Activated T-cell treated with anti-CD3 and anti-CD28 coated beads, Interleukin-2, amount 50 U/mL, for 1 hour (primary cell): ENCODE data around the gene STAMBPL1.
"Not testable (repeated sequence)": the region's sequence is repeated elsewhere in the genome, so short reads cannot be mapped to it uniquely, and the experiment has no call there.

Experiments
- DNase-seq: peaks from one replicate; pipeline ENCODE4 v3.0.0-alpha.2; 2020

STAMBPL1 gene

DNA sequence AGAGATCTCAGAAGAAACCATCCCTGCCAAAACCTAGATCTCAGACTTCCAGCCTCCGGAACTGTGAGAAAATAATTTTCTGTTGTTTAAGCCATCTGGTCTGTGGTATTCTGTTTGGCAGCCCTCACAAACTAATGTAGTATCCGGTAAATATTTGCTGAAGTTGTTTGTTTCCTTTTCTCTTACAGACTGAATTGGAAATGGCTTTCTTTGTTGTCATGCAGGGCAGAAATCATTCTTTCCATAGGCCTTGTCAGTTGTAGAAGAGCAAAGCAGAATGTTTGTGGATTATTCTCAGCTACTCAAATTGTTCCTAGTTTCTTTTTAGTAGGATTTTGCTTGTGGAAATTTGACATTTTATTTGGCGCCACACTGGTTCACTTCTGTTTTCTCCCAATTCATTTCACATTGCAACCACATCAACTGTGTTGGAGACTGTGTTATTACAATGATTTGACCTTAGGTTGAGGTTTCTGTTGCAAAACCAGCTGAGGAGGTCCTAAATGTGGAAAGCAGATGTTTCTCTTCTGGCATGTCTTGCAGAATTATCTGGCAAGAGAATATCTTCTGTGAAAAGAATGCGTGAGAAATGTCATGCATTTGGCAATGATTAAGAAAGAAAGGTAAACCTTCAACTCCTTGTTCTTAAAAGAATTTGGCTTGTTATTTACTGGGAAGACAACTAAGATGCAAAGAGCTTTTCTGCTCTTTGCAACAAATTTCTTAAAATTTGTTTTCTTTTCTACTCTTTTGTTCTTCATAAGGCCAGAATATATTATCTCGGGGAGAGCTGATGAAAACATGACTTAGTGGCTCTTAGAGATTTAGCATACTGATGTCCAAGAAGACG is 46.7 kb downstream of the STAMBPL1 start:
- DNase-seq, result no peak

DNA sequence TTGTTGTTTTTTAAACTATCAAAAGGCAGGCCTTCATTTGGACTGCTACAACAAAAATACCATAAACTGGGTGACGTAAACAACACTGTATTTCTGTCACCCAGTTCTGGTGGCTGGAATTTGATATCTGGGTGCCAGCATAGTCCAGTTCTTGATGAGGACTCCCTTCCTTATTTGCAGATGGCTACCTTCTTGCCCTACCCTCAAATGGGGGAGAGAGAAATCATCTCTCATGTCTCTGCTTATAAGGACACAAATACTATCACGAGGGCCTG is 47.3 kb downstream of the STAMBPL1 start:
- DNase-seq, result no peak

DNA sequence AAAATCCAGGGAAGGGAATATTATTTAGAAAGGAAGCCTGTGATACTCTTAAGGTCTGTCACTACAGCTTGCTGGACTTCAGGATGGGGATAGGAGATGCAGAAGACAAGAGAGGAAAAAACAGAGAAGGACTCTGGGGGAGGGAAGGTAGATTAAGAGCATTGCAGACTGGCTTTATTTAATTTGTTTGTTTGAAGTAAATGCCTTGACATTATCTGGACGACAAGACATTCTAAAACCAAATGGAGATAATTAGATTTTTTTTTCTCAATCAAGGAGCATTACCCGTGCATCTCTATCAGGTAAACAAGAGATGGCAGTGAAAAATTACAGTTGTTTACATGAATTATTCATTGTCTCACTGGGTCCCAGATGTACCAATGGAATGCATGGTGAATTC is 48.2 kb downstream of the STAMBPL1 start:
- no peak for DNase-seq

- no peak for DNase-seq
Observed at GRCh38 chr10:88931548-88931947, 51.5 kb downstream of the STAMBPL1 start.

DNA sequence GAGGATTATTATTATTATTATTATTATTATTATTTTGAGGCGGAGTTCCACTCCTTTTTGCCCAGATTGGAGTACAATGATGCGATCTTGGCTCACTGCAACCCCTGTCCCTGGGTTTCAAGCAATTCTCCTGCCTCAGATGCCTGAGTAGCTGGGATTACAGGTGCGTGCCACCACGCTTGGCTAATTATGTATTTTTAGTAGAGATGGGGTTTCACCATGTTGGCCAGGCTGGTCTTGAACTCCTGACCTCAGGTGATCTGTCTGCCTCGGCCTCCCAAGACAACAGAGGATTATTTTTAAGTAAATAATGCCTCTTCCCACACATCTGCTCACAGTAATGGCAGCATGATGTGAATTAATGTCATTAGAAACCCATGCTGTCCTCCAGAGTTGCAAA is 52.0 kb downstream of the STAMBPL1 start:
- DNase-seq, result not testable (repeated sequence)

- DNase-seq, result peak; percentile 27
Observed at GRCh38 chr10:88932539-88933256, 52.7 kb downstream of the STAMBPL1 start.

DNA sequence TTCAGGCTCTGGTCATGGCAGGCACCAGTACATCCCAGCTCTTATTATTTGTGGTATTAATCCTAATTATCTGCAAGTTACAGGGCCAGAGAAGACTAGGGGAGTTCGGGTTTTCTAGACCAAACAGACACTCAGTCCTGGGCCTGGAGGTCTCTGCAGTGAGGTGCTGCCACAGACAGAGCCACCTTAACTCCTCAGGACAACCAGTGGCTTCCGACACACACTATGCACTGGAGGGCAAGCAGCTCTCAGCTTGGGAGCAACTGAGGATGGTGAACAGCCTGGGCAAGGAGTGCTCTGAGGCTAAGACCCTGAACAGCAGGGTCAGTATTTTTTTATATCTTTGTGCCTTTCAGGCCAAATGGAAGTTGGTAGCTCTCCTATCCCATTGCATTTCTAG is 53.5 kb downstream of the STAMBPL1 start:
- DNase-seq, result no peak

DNA sequence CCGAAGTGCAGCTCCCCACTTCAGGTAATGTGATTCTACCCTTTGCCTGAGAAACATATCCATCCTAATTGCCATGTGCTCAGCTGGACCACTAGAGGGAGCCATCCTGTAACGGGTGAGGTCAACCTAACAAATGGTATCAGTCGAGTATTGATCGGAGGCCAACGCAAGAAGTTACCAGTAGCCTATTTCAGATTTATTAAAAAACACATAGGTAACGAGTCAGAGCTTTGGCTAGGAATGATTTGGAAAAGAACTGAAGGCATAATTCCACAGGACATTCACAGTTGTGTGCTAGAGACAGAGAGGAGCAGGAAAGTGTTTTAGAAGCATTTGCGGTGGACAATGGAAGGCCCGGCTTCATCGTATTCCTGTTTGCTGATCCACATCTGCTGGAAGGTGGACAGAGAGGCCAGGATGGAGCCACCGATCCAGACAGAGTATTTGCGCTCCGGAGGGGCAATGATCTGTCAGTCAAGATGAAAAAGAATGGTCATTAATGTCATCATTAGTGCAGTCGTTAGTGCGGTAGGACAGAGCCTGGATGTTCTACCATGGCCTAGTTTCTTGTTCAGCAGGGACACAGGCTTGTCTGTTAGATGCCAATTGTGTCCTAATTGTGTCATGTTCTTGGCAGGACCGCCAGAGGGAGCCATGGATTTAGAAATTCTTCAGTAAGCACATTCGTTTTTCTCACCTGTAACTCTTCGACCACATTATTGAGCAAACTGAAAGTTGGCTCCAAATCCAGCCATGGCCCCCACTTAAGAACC is 55.0 kb downstream of the STAMBPL1 start:
- DNase-seq, result peak; percentile 68

DNA sequence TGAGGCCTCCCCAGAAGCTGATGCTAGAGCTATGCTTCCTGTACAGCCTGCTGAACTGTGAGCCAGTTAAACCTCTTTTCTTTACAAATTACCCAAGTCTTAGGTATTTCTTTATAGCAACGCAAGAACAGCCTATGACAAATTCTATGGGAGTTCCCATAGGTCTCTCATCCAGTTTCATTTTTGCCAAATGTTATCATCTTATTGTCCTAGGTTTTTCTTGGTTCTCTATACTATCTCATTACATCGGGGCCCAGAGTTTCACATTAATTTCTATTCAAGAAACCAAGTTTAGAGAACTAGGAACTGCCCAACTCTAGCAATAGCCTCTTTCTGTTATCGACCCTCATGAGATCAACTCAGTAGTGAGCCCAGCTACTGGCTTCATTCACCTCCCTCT is 56.6 kb downstream of the STAMBPL1 start:
- no peak for DNase-seq

GRCh38 chr10:88938039-88938438 is 58.0 kb downstream of the STAMBPL1 start:
- DNase-seq, result no peak

DNA sequence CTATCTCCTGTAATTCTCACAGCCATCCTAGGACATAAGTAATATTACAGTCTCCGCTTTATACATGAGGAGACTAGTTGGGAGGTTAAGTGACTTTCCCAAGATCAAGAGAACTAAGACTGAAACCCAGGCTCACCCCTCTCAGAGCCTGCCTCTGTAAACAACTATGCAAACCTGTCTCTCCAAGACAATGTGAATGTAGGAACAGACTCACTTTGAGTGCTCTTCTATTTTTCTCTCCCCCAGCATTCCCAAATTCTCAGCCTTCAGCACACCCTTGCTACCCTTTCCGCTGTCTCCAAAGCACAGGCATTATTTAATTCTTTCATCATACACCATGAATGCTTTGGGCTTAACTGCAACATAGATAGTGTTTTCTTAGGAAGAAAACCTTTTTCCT is 58.9 kb downstream of the STAMBPL1 start:
- DNase-seq, result no peak

- no peak for DNase-seq
Observed at GRCh38 chr10:88941026-88941425, 61.0 kb downstream of the STAMBPL1 start.

GRCh38 chr10:88943778-88944177 is 63.7 kb downstream of the STAMBPL1 start:
- no peak for DNase-seq

GRCh38 chr10:88944813-88945212 is 64.8 kb downstream of the STAMBPL1 start:
- DNase-seq, result no peak

GRCh38 chr10:88946200-88946599 is 66.2 kb downstream of the STAMBPL1 start:
- no peak for DNase-seq

DNA sequence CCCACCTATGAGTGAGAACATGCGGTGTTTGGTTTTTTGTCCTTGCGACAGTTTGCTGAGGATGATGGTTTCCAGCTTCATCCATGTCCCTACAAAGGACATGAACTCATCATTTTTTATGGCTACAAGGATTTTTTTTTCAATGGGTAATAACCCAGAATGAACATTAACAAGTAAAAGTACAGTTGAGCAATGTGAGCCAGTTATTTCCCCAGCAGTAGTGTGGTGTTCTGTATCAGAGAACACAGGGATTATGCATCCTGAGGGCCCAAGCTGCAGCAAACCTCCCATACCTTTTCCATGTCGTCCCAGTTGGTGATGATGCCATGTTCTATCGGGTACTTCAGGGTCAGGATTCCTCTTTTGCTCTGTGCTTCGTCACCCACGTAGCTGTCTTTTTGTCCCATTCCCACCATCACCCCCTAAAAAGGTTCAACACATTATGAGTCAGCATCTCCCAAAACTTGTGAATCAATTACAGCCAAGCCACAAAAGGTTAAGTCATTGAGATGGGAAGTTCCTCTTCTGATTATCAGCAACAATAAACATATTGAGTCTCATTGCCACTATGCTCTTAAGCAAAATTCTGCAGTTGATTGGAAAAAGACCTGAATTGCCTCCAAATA is 67.0 kb downstream of the STAMBPL1 start:
- DNase-seq, result no peak

GRCh38 chr10:88949051-88949450 is 69.0 kb downstream of the STAMBPL1 start:
- DNase-seq, result no peak

DNA sequence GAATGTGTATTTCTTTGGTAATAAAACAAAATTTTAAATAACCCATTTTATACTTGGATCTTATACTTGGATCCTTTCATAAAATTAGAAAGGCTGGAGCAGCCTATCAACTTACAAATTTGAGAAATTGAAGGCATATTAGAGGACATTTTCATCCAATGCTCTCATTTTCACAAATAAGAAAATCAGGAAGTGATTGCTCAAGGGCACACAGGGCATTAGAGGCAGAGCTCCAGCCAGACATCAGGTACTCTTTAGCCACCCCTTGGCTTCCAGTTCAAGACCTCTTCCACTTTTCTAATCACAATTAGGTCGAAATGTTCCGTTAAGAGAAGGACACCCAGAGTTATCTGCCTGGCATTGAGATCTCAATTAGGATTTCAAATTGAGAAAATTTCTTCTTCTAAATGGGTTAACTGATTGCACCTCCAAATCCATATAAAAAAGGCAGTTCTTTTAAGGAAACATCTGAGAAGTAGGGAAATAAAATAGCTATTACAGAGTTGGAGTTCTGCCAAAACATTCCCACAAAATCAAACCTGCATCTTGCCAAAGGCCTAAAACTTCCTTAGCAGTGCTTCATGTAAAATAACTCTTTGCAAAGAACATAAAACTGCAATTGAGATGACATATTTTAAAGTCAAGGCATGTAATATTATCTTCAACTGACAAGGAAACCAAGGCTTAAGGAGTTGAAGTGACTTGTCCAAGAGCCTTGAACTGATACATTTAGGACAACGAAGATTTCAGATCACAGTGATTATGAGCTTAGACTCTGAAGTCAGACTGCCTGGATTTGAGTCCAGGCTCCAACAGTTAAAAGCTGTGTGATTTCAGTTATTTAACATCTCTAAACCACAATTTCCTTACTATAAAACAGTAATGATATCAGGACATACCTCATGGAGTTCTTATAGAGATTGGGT is 70.1 kb downstream of the STAMBPL1 start:
- DNase-seq, result no peak

GRCh38 chr10:88952647-88953111 is 72.6 kb downstream of the STAMBPL1 start, which contains the start of gene ACTA2:
TSS of gene ACTA2 (minus strand) at chr10:88952773. CDS start at chr10:88948930, 3,843 bp downstream.
- DNase-seq, result no peak

DNA sequence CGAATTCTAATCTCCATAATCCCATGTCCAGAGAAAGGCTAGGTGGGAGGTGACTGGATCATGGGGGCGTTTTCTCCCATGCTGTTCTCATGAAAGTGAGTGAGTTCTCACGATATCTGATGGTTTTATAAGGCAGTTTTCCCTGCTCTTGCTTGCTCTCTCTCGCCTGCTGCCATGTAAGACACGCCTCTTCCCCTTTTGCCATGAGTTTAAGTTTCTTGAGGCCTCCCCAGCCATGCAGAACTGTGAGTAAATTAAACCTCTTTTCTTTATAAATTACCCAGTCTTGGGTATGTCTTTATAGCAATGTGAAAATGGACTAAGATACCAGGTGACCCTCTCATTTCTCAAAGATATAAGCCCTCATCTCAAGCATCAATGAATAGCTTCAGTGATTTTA is 73.6 kb downstream of the STAMBPL1 start:
- DNase-seq, result no peak

DNA sequence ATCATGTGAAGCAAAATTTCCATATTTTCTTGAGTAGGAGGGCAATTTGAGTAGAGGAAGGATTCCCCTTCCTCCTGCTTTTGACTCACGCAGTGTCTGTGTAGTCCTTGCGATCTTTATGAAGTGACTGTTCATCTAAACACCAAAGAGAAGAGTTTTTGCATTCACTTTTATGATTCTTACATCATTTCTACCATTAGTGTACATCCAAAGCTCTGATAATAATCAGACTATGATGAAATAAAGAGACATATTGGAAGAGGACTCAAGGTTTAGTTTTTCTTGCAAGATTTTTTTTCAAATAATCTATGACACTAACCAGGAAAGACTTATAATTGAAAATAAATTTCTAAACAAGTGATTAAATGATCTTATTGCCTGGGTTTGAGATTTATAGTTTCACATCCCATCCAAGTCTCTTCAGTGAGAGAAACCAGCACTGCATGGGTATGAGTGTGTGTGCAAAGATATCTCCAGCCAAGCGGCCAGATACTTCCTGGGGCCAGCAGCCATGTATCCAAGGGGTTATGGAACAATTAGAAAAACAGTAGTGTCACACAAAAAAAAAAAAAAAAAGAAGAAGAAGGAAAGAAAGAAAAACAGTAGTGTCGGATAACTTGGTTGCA is 74.5 kb downstream of the STAMBPL1 start:
- no peak for DNase-seq
